ENCODE data around the gene SPEG. TPM values are rescaled to one million over a fixed set of nuclear protein-coding genes. Genes with fewer than 3 reads are reported as not detected.

SPEG gene
- total and polyA plus RNA-seq, 2 of the 8 experiments (the other 6 are each of a cell fraction or from before 2014, with no cell fraction given): 19.9 to 32.0 TPM

- Histone ChIP-seq H3K4me2 (ENCODE audit: insufficient read depth in 1 of 2, low read depth in 2 of 2, low read length in 2 of 2) (no peak overlapping the region), H4K5ac (ENCODE audit: insufficient read length, low read depth, low read length) (no peak overlapping the region), H3K9me3 (ENCODE audit: insufficient read depth in 2 of 2, low read depth in 1 of 2, low read length in 1 of 2) (no peaks in the 10 kb centered on the region), H3K56ac (replicated peaks; ENCODE audit: insufficient read length, low read depth, low read length) (no peak overlapping the region), H4K8ac (ENCODE audit: extremely low read depth, insufficient read depth, low read length) (no peak overlapping the region), H2BK5ac (ENCODE audit: low read depth, low read length) (no peak overlapping the region), H3K9ac (replicated peaks in 1 of 4; ENCODE audit: extremely low read depth in 1 of 4, low read depth in 3 of 4, low read length in 3 of 4) (no peak overlapping the region), H3K79me2 (ENCODE audit: control insufficient read depth in 1 of 2, insufficient read depth in 2 of 2, low read length in 2 of 2) (peaks cover 0 to 6% of the 10 kb centered on the region in 2 experiments; a peak in 1 of 4 replicates), H3K4ac (replicated peaks; ENCODE audit: insufficient read length, low read depth, low read length) (no peak overlapping the region), H2BK120ac (replicated peaks; ENCODE audit: low read depth, low read length) (no peak overlapping the region), H3K27ac (ENCODE audit: low read depth, low read length) (no peak overlapping the region), H2BK15ac (ENCODE audit: low read length) (no peak overlapping the region), H3K79me1 (ENCODE audit: low read depth, low read length) (peaks cover 6% of the 10 kb centered on the region; the same call in 1 of the 2 replicates), H4K91ac (replicated peaks; ENCODE audit: insufficient read length, low read length) (no peak overlapping the region), H3K4me1 (replicated peaks in 1 of 4; ENCODE audit: control insufficient read depth in 3 of 4, insufficient read depth in 4 of 4, low read length in 3 of 4) (peaks cover 2 to 15% (median 9%) of the 10 kb centered on the region in 4 experiments; a peak in 6 of 7 replicates), H2BK20ac (ENCODE audit: low read length) (no peak overlapping the region), H4K20me1 (replicated peaks in 1 of 2; ENCODE audit: control insufficient read depth in 1 of 2, insufficient read depth in 2 of 2, low read length in 2 of 2) (peaks cover 9 to 19% of the 10 kb centered on the region in 2 experiments), H3K14ac (ENCODE audit: insufficient read length) (no peak overlapping the region), H2AK5ac (ENCODE audit: low read depth, low read length) (no peak overlapping the region), H2BK12ac (ENCODE audit: low read depth, low read length) (no peak overlapping the region), H3K4me3 (ENCODE audit: extremely low read depth in 1 of 4, insufficient read depth in 2 of 4, low read depth in 3 of 4, low read length in 4 of 4) (no peak overlapping the region), H3K23me2 (ENCODE audit: low read depth, low read length) (peaks cover 14% of the 10 kb centered on the region; the same call in 1 of the 2 replicates), H3K18ac (ENCODE audit: extremely low read depth, low read length) (no peak overlapping the region), H3K23ac (ENCODE audit: insufficient read length) (no peak overlapping the region), H3K27me3 (replicated peaks in 1 of 4; ENCODE audit: control insufficient read depth in 3 of 4, extremely low read depth in 1 of 4, insufficient read depth in 3 of 4, low read length in 3 of 4) (peaks cover 0 to 9% (median 0%) of the 10 kb centered on the region in 4 experiments; a peak in 3 of 7 replicates), H3K36me3 (ENCODE audit: control insufficient read depth in 2 of 4, insufficient read depth in 4 of 4, low read length in 3 of 4) (peaks cover 0 to 3% (median 2%) of the 10 kb centered on the region in 4 experiments; a peak in 2 of 8 replicates), H2AFZ (ENCODE audit: low read length) (no peak overlapping the region)
- TF ChIP-seq HDAC2 (IDR thresholded peaks at IDR 0.05; ENCODE audit: borderline replicate concordance in 1 of 2, low read depth in 2 of 2, low read length in 2 of 2): no peak
- TF ChIP-seq RAD21 (IDR thresholded peaks at IDR 0.05 in 1 of 2, conservative IDR thresholded peaks at IDR 0.05 in 1 of 2; ENCODE audit: low read depth in 2 of 2, low read length in 2 of 2): no peak
- TF ChIP-seq TAF7 (optimal IDR thresholded peaks at IDR 0.05; ENCODE audit: borderline replicate concordance, low read depth, low read length): no peak
- TF ChIP-seq CTBP2 (IDR thresholded peaks at IDR 0.05; ENCODE audit: borderline replicate concordance, insufficient read depth, insufficient read length, low read length): no peak
- no peak for TF ChIP-seq HDAC6 (IDR thresholded peaks at IDR 0.05; ENCODE audit: low read depth, low read length)
- no peak for TF ChIP-seq SIX5 (IDR thresholded peaks at IDR 0.05; ENCODE audit: low read depth, low read length)
- FAIRE-seq (no peak), DNase-seq (ENCODE audit: low read depth in 1 of 2, low spot score in 2 of 2) (no peak)
- ChIA-PET POLR2A (ENCODE audit: partially characterized antibody) (interaction anchor here (1.3 to 3.3 kb wide), 4 partner anchors 8 to 56 kb away, joined by 5 to 44 read pairs (median 26); partner anchors contain the start of gene STK11IP), CTCF (ENCODE audit: partially characterized antibody) (interaction anchor here (1.3 to 113.1 kb wide), 4 partner anchors 14 to 88 kb away, joined by 3 to 7248 read pairs (median 156); partner anchors contain the start of genes DES, GMPPA and SPEG)
- WGBS, 2 experiments (ENCODE audit: extremely low coverage in 1 of 2, insufficient coverage in 1 of 2, insufficient read length in 1 of 2, insufficient replicate concordance in 2 of 2, low coverage in 1 of 2, low lambda C conversion rate in 2 of 2, missing lambda C conversion rate in 1 of 2): 85% methylated on average over 4 of the region's 4 CpGs; no CpG with 5 or more reads in 1 of the 2 experiments
Measured at GRCh38 chr2:219545943-219546352, 111.3 kb downstream of the SPEG start.
